A673 (cell line): ENCODE data around the gene CBY2. TPM values are rescaled to one million over a fixed set of nuclear protein-coding genes. Genes with fewer than 3 reads are reported as not detected.

ENCODE experiments used
- BruUV-seq: library from RNA; stranded (reverse); fragments of 400-500 nt; replicated peaks from 2 replicates; lab custom pipeline; 2021; lab: Mats Ljungman, UMichigan
- CTCF ChIA-PET: fragments of 300-600 bp; sonication (Branson Sonifier 250); formaldehyde crosslinking; loops from one replicate; lab custom pipeline; 2022; ENCODE audit warnings: antibody characterized with exemption; lab: Charles Lee
- POLR2A ChIA-PET: fragments of 300-600 bp; sonication (Branson Sonifier 250); formaldehyde crosslinking; loops from one replicate; lab custom pipeline; 2022; ENCODE audit warnings: antibody characterized with exemption; ENCODE audit not compliant: low non-redundant PET; lab: Charles Lee
- DNase-seq: peaks from one replicate; pipeline ENCODE4 v3.0.0-alpha.2; 2015; ENCODE audit warnings: low spot score
- H3K27ac ChIP-seq: fragments of 200-600 bp; sonication (generic); 2 replicates; pipeline ENCODE4 v1.5.1; 2016; ENCODE audit warnings: mixed run types, low read depth, mild to moderate bottlenecking, mixed read lengths, antibody characterized with exemption, low read length; ENCODE audit not compliant: poor library complexity, severe bottlenecking
- H3K27me3 ChIP-seq: fragments of 200-600 bp; sonication (generic); replicated peaks from 2 replicates; pipeline ENCODE4 v1.6.1; 2017; ENCODE audit warnings: mixed run types, low read depth, mild to moderate bottlenecking, mixed read lengths, antibody characterized with exemption, low read length; ENCODE audit not compliant: insufficient read depth, poor library complexity
- H3K36me3 ChIP-seq: fragments of 200-600 bp; sonication (generic); 2 replicates; pipeline ENCODE4 v1.6.1; 2016; ENCODE audit warnings: mixed run types, mild to moderate bottlenecking, mixed read lengths, antibody characterized with exemption, low read length; ENCODE audit not compliant: insufficient read depth, poor library complexity, severe bottlenecking
- H3K4me1 ChIP-seq: fragments of 200-600 bp; sonication (generic); 2 replicates; pipeline ENCODE4 v1.6.1; 2017; ENCODE audit warnings: mixed run types, mild to moderate bottlenecking, mixed read lengths, antibody characterized with exemption, low read length; ENCODE audit not compliant: insufficient read depth, poor library complexity, severe bottlenecking
- H3K4me3 ChIP-seq: fragments of 200-600 bp; sonication (generic); 2 replicates; pipeline ENCODE4 v1.5.1; 2016; ENCODE audit warnings: low read depth, mixed run types, mild to moderate bottlenecking, mixed read lengths, low read length; ENCODE audit not compliant: poor library complexity, severe bottlenecking
- H3K9me3 ChIP-seq: fragments of 200-600 bp; sonication (generic); 2 replicates; pipeline ENCODE4 v1.6.1; 2016; ENCODE audit warnings: mixed run types, low read depth, mild to moderate bottlenecking, mixed read lengths, antibody characterized with exemption, low read length; ENCODE audit not compliant: poor library complexity, severe bottlenecking
- EZH2 ChIP-seq: fragments of 200-600 bp; sonication (generic); IDR thresholded peaks from 2 replicates; pipeline ENCODE4 v1.6.1; 2017; ENCODE audit warnings: borderline replicate concordance, low read depth, mild to moderate bottlenecking, mixed read lengths, antibody characterized with exemption, low read length; ENCODE audit not compliant: poor library complexity, severe bottlenecking
- intact Hi-C: fragments of 100-400 bp; cut with micrococcal nuclease; formaldehyde crosslinking; loops from one replicate; pipeline ENCODE4 v1.10.0; 2022; ENCODE audit not compliant: unreplicated experiment
- total RNA-seq: library from RNA; stranded (reverse); gene quantifications from 2 replicates; pipeline ENCODE4 v1.2.3, GENCODE V29; 2021
- TF ChIP-seq, protein P1 (sequence below): fragments of 300-800, 200-600 bp; sonication (generic); conservative IDR thresholded peaks from 2 replicates; pipeline ENCODE4 v1.5.1; 2017; ENCODE audit warnings: low read depth, mild to moderate bottlenecking, antibody characterized with exemption, low read length, moderate library complexity, mixed read lengths

Gene CBY2
- total RNA-seq, 1 experiment from 2014 or later, result not detected

DNA sequence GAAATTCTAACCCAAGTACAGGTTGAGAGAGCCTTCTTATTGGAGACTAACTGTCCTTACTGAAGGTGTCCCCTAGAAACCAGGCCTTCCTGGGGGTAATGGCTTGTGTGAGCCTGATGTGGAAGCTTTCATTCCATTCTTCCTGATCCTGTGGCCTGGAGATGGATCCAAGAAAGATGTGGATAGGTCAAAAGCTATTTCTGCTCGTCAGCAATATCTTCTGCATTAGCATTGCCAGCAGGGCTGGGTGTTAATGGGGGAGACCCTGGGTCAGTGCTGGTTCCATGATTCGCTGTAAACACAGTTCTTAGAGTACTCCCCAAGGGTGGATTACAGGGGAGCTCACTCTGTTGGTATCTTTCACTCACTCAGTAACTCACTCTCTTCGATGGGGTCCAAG lies 42.9 kb downstream of the CBY2 start:
- no peaks in the 10 kb centered on the region for H3K9me3 ChIP-seq
- no peaks in the 10 kb centered on the region for H3K27me3 ChIP-seq
- H3K27ac ChIP-seq, result no peak overlapping the region
- BruUV-seq, result no TSS peak
- ChIA-PET POLR2A (no interaction called here), CTCF (no interaction called here)
- no peak for DNase-seq
- intact Hi-C loops, result no loop called here
- no peak overlapping the region for H3K4me3 ChIP-seq
- H3K4me1 ChIP-seq, result peaks cover 22% of the 10 kb centered on the region
- H3K36me3 ChIP-seq, result no peaks in the 10 kb centered on the region
- TF ChIP-seq, protein P1, sequence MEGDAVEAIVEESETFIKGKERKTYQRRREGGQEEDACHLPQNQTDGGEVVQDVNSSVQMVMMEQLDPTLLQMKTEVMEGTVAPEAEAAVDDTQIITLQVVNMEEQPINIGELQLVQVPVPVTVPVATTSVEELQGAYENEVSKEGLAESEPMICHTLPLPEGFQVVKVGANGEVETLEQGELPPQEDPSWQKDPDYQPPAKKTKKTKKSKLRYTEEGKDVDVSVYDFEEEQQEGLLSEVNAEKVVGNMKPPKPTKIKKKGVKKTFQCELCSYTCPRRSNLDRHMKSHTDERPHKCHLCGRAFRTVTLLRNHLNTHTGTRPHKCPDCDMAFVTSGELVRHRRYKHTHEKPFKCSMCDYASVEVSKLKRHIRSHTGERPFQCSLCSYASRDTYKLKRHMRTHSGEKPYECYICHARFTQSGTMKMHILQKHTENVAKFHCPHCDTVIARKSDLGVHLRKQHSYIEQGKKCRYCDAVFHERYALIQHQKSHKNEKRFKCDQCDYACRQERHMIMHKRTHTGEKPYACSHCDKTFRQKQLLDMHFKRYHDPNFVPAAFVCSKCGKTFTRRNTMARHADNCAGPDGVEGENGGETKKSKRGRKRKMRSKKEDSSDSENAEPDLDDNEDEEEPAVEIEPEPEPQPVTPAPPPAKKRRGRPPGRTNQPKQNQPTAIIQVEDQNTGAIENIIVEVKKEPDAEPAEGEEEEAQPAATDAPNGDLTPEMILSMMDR, result no peak
- TF ChIP-seq EZH2, result no peak

DNA sequence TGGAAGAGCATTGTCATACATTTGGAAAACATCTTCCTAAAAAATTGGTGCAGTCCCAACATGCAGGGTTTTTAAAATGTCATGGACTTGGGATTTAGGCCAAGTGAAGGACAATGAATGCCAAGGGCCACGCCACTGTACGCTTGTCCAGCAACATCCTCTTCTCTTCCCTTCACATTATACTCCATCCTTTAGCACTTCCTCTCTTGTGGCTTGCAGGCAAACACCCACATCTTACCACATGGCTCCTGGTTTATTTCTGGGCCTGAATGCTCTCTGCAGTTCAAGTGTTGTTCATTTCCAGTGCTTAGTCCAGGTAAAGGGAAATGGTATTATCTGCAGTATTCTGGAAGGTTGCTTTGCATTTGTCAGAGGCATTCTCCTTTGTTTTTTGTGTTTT lies 45.0 kb downstream of the CBY2 start:
- H3K4me1 ChIP-seq, result peaks cover 32% of the 10 kb centered on the region
- intact Hi-C loops, result no loop called here
- no TSS peak for BruUV-seq
- no peak for TF ChIP-seq EZH2
- TF ChIP-seq, protein P1, result no peak
- H3K27ac ChIP-seq, result no peak overlapping the region
- H3K27me3 ChIP-seq, result no peaks in the 10 kb centered on the region
- H3K4me3 ChIP-seq, result no peak overlapping the region
- DNase-seq, result no peak
- H3K9me3 ChIP-seq, result no peaks in the 10 kb centered on the region
- H3K36me3 ChIP-seq, result no peaks in the 10 kb centered on the region
- ChIA-PET CTCF (no interaction called here), POLR2A (no interaction called here)

DNA sequence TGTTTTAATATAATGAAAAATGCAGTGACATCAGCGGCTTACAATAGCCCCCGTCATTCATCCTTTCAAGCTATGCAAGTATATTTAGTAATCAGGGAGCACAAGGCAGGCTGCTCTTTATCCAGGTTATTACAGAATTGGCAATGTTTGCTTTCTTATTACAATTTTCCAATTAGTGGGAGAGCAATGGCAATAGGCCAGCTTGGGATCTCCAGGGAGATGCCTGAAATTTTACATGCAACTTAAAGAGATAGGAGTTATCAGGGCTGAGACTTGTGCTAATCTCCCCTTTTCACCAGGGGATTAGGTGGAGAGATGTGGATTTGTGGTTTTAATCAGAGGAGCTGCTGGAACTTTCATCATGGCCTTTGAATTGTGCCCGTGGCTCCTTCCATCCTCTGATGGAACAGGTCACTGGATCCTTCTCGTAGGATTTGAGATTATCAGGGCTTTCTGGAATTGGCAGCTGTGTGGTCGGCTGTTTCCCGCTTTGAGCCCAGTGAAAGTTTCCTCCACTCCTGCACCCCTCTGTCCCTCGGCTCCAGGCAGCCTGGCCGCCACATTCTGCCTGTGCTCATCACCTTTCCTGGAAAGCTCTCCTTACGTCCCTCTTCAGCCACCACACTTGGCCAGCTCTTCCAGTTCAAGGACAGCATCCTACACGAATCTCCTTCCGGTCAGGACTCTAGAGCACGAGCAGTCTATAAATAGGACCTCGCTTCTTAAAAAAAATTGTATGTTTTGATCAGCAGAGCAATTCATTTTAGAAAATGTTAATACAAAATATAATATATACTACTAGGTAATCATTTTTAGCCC lies 47.0 kb downstream of the CBY2 start:
- DNase-seq, result peak; percentile 55
- H3K27me3 ChIP-seq, result no peaks in the 10 kb centered on the region
- peaks cover 32% of the 10 kb centered on the region for H3K4me1 ChIP-seq
- no peak overlapping the region for H3K27ac ChIP-seq
- no peaks in the 10 kb centered on the region for H3K36me3 ChIP-seq
- H3K9me3 ChIP-seq, result no peaks in the 10 kb centered on the region
- BruUV-seq, result no TSS peak
- ChIA-PET POLR2A (no interaction called here), CTCF (no interaction called here)
- no peak for TF ChIP-seq EZH2
- TF ChIP-seq, protein P1, result no peak
- intact Hi-C loops, result no loop called here
- H3K4me3 ChIP-seq, result no peak overlapping the region
